H9 (cell line): Measurements from ENCODE around the gene DNAJC7. TPM values are rescaled to one million over a fixed set of nuclear protein-coding genes. Genes with fewer than 3 reads are reported as not detected.

Source experiments
- DNase-seq: peaks from one replicate; pipeline ENCODE4 v3.0.0-alpha.2; 2017
- H2AFZ ChIP-seq: one replicate; pipeline ENCODE4 v1.6.1; 2013; ENCODE audit warnings: mild to moderate bottlenecking, low read length, control low read depth, moderate library complexity
- H2AK5ac ChIP-seq: 2 replicates; pipeline ENCODE4 v1.6.1; 2013; ENCODE audit warnings: low read length, control low read depth, mixed read lengths; ENCODE audit not compliant: insufficient read length
- H2BK120ac ChIP-seq: one replicate; pipeline ENCODE4 v1.6.1; 2013; ENCODE audit warnings: low read depth, mild to moderate bottlenecking, low read length, control low read depth, inconsistent platforms; ENCODE audit not compliant: poor library complexity, severe bottlenecking
- H2BK12ac ChIP-seq: 2 replicates; pipeline ENCODE4 v1.6.1; 2013; ENCODE audit warnings: low read length, control low read depth, mixed read lengths, low read depth; ENCODE audit not compliant: insufficient read length
- H2BK15ac ChIP-seq: 2 replicates; pipeline ENCODE4 v1.6.1; 2013; ENCODE audit warnings: low read depth, low read length, control low read depth
- H2BK20ac ChIP-seq: one replicate; pipeline ENCODE4 v1.6.1; 2013; ENCODE audit warnings: low read depth, mild to moderate bottlenecking, low read length, control low read depth, inconsistent platforms; ENCODE audit not compliant: poor library complexity, severe bottlenecking
- H2BK5ac ChIP-seq: 2 replicates; pipeline ENCODE4 v1.6.1; 2013; ENCODE audit warnings: low read length, control low read depth, mixed read lengths; ENCODE audit not compliant: insufficient read length
- H3K14ac ChIP-seq: 2 replicates; pipeline ENCODE4 v1.6.1; 2013; ENCODE audit warnings: low read length, control low read depth; ENCODE audit not compliant: insufficient read depth
- H3K18ac ChIP-seq: 2 replicates; pipeline ENCODE4 v1.6.1; 2013; ENCODE audit warnings: low read depth, mild to moderate bottlenecking, mixed read lengths, low read length, control low read depth; ENCODE audit not compliant: insufficient read length
- H3K23ac ChIP-seq: 2 replicates; pipeline ENCODE4 v1.6.1; 2013; ENCODE audit warnings: low read length, control low read depth, mixed read lengths, low read depth; ENCODE audit not compliant: insufficient read length
- H3K23me2 ChIP-seq: 2 replicates; pipeline ENCODE4 v1.6.1; 2013; ENCODE audit warnings: low read depth, mild to moderate bottlenecking, mixed read lengths, low read length, control low read depth; ENCODE audit not compliant: insufficient read length, poor library complexity, severe bottlenecking
- H3K27ac ChIP-seq: 2 replicates; pipeline ENCODE4 v1.5.1; 2013; ENCODE audit warnings: low read length, control low read depth, mixed read lengths, low read depth; ENCODE audit not compliant: insufficient read length
- H3K27me3 ChIP-seq: 2 replicates; pipeline ENCODE4 v1.6.1; 2013; ENCODE audit warnings: low read length, control low read depth, inconsistent platforms; ENCODE audit not compliant: insufficient read depth
- H3K4ac ChIP-seq: 2 replicates; pipeline ENCODE4 v1.6.1; 2013; ENCODE audit warnings: low read depth, mild to moderate bottlenecking, control low read depth, inconsistent platforms, low read length, moderate library complexity
- H3K4me1 ChIP-seq: 2 replicates; pipeline ENCODE4 v1.6.1; 2013; ENCODE audit warnings: low read length, control low read depth, inconsistent platforms; ENCODE audit not compliant: insufficient read depth
- H3K4me2 ChIP-seq: 2 replicates; pipeline ENCODE4 v1.6.1; 2013; ENCODE audit warnings: low read length, control low read depth, mixed read lengths; ENCODE audit not compliant: insufficient read length, insufficient read depth
- H3K56ac ChIP-seq: 2 replicates; pipeline ENCODE4 v1.6.1; 2013; ENCODE audit warnings: low read depth, mild to moderate bottlenecking, mixed read lengths, low read length, control low read depth; ENCODE audit not compliant: insufficient read length
- H3K79me1 ChIP-seq: 2 replicates; pipeline ENCODE4 v1.6.1; 2013; ENCODE audit warnings: low read depth, mild to moderate bottlenecking, moderate library complexity, low read length, control low read depth, inconsistent platforms; ENCODE audit not compliant: insufficient read depth, poor library complexity, severe bottlenecking
- H3K79me2 ChIP-seq: 2 replicates; pipeline ENCODE4 v1.6.1; 2013; ENCODE audit warnings: low read length, control low read depth, inconsistent platforms; ENCODE audit not compliant: insufficient read depth
- H3K9ac ChIP-seq: 2 replicates; pipeline ENCODE4 v1.6.1; 2013; ENCODE audit warnings: low read length, control low read depth, mixed read lengths; ENCODE audit not compliant: insufficient read length; ENCODE audit errors: extremely low read depth
- H3K9me3 ChIP-seq: one replicate; pipeline ENCODE4 v1.6.1; 2013; ENCODE audit warnings: low read depth, low read length, inconsistent platforms; ENCODE audit not compliant: control insufficient read depth
- H3T11ph ChIP-seq: one replicate; pipeline ENCODE4 v1.6.1; 2013; ENCODE audit warnings: mild to moderate bottlenecking, low read length, control low read depth, inconsistent platforms
- H4K20me1 ChIP-seq: one replicate; pipeline ENCODE4 v1.6.1; 2013; ENCODE audit not compliant: control insufficient read depth, insufficient read length, insufficient read depth
- H4K5ac ChIP-seq: 2 replicates; pipeline ENCODE4 v1.6.1; 2013; ENCODE audit warnings: low read depth, mild to moderate bottlenecking, mixed read lengths, low read length, control low read depth; ENCODE audit not compliant: insufficient read length
- H4K8ac ChIP-seq: replicated peaks from 2 replicates; pipeline ENCODE4 v1.6.1; 2013; ENCODE audit warnings: low read length, control low read depth, mixed read lengths, low read depth; ENCODE audit not compliant: insufficient read length
- H4K91ac ChIP-seq: 2 replicates; pipeline ENCODE4 v1.6.1; 2013; ENCODE audit warnings: low read depth, mild to moderate bottlenecking, moderate library complexity, mixed read lengths, low read length, control low read depth; ENCODE audit not compliant: insufficient read length
- H3K27ac Mint-ChIP-seq, 3 experiments: 2 replicates in 2 of 3; 3 replicates in 1 of 3; pipeline ENCODE4 v1.8.0; 2020 to 2021; ENCODE audit warnings: mixed read lengths in 3 of 3, mild to moderate bottlenecking in 1 of 3, moderate library complexity in 1 of 3
- H3K27me3 Mint-ChIP-seq: 2 replicates; pipeline ENCODE4 v1.8.0; 2021; ENCODE audit warnings: low read depth, mild to moderate bottlenecking, moderate library complexity, mixed read lengths
- H3K36me3 Mint-ChIP-seq, 3 experiments: 2 replicates in 2 of 3; 3 replicates in 1 of 3; pipeline ENCODE4 v1.8.0; 2020 to 2021; ENCODE audit warnings: low read depth in 3 of 3, mixed read lengths in 3 of 3; ENCODE audit not compliant: insufficient read depth in 1 of 3
- H3K4me1 Mint-ChIP-seq, 2 experiments: 2 replicates each; pipeline ENCODE4 v1.8.0; 2020; ENCODE audit warnings: mixed read lengths in 2 of 2
- H3K4me3 Mint-ChIP-seq, 2 experiments: 2 replicates in 1 of 2; 3 replicates in 1 of 2; pipeline ENCODE4 v1.8.0; 2020 to 2021; ENCODE audit warnings: mild to moderate bottlenecking in 2 of 2, mixed read lengths in 2 of 2, moderate library complexity in 1 of 2
- H3K9me3 Mint-ChIP-seq, 2 experiments: 2 replicates in 1 of 2; 3 replicates in 1 of 2; pipeline ENCODE4 v1.8.0; 2020; ENCODE audit warnings: mild to moderate bottlenecking in 2 of 2, mixed read lengths in 2 of 2, moderate library complexity in 1 of 2
- CTCF ChIP-seq: fragments of 200-600 bp; sonication (generic); conservative IDR thresholded peaks from 3 replicates; pipeline ENCODE4 v1.8.0; 2021; ENCODE audit warnings: antibody characterized with exemption, mild to moderate bottlenecking
- WGBS: extraction: QIAGEN DNeasy Blood & Tissue Kit; methylation state at CpG from one replicate; pipeline ENCODE4 v1.1.7; 2013; ENCODE audit warnings: missing lambda C conversion rate, low lambda C conversion rate, mixed read lengths; ENCODE audit not compliant: insufficient read length; ENCODE audit errors: extremely low coverage; 5-methylcytosine and 5-hydroxymethylcytosine counted together
- total RNA-seq: library from RNA; stranded (reverse); gene quantifications from 2 replicates; pipeline ENCODE4 v1.2.1, GENCODE V29; 2021

DNAJC7 gene
- total RNA-seq, 1 experiment from 2014 or later = 141 TPM

- no peak overlapping the region for H3K4me3 Mint-ChIP-seq
- Histone ChIP-seq H2BK20ac (no peak overlapping the region), H3K9me3 (no peaks in the 10 kb centered on the region), H2BK12ac (no peak overlapping the region), H4K91ac (no peak overlapping the region), H3K4me2 (no peak overlapping the region), H3K9ac (no peak overlapping the region), H4K8ac (no peak overlapping the region), H3K79me2 (no peaks in the 10 kb centered on the region), H3K79me1 (no peaks in the 10 kb centered on the region), H2BK5ac (no peak overlapping the region), H2BK15ac (no peak overlapping the region), H4K5ac (no peak overlapping the region), H3T11ph (no peak overlapping the region), H3K23ac (no peak overlapping the region), H3K18ac (no peak overlapping the region), H3K56ac (no peak overlapping the region), H2BK120ac (no peak overlapping the region), H2AK5ac (no peak overlapping the region), H3K4ac (no peak overlapping the region), H3K14ac (no peak overlapping the region), H3K27me3 (no peaks in the 10 kb centered on the region), H3K27ac (no peak overlapping the region), H3K4me1 (peaks cover 2% of the 10 kb centered on the region; the same call in 1 of the 2 replicates), H4K20me1 (no peaks in the 10 kb centered on the region), H2AFZ (no peak overlapping the region), H3K23me2 (peaks cover 6% of the 10 kb centered on the region)
- H3K4me1 Mint-ChIP-seq = peaks cover 42% of the 10 kb centered on the region in 2 experiments
- DNase-seq = no peak
- H3K9me3 Mint-ChIP-seq = no peaks in the 10 kb centered on the region
- WGBS = no CpG with 5 or more reads among the region's 5 CpGs
- H3K27ac Mint-ChIP-seq = no peak overlapping the region
- peaks cover 4% of the 10 kb centered on the region; the same call in 1 of the 2 replicates for H3K27me3 Mint-ChIP-seq
- no peaks in the 10 kb centered on the region; a peak in 1 of 7 replicates for H3K36me3 Mint-ChIP-seq
- TF ChIP-seq CTCF = no peak
Observed at GRCh38 chr17:41962111-41962510, 55.1 kb downstream of the DNAJC7 start.
